HG02884 (cell line): ENCODE results near the gene PHACTR3.

Source experiments
- ATAC-seq: cut with Tn5 transposase; IDR thresholded peaks from one replicate; pipeline ENCODE4 v1.9.1; 2021; ENCODE audit warnings: mild to moderate bottlenecking, moderate library complexity; ENCODE audit not compliant: unreplicated experiment

The PHACTR3 gene

GRCh38 chr20:59823491-59824259 lies 219.3 kb downstream of the PHACTR3 start:
- no peak for ATAC-seq

- ATAC-seq, result no peak
Observed at GRCh38 chr20:59824711-59825562, 220.6 kb downstream of the PHACTR3 start.

GRCh38 chr20:59825563-59825920 lies 221.2 kb downstream of the PHACTR3 start:
- no peak for ATAC-seq

GRCh38 chr20:59825944-59826759 lies 221.8 kb downstream of the PHACTR3 start:
- no peak for ATAC-seq

- no peak for ATAC-seq
Observed at GRCh38 chr20:59827138-59828056, 223.1 kb downstream of the PHACTR3 start.

GRCh38 chr20:59828125-59829053 lies 224.0 kb downstream of the PHACTR3 start:
- no peak for ATAC-seq

GRCh38 chr20:59829054-59829785 lies 224.9 kb downstream of the PHACTR3 start:
- ATAC-seq, result no peak

- ATAC-seq, result no peak
Observed at GRCh38 chr20:59829786-59830664, 225.7 kb downstream of the PHACTR3 start.

- no peak for ATAC-seq
Observed at GRCh38 chr20:59830665-59831023, 226.3 kb downstream of the PHACTR3 start.

- ATAC-seq, result peak; percentile 44
Observed at GRCh38 chr20:59831024-59831915, 226.9 kb downstream of the PHACTR3 start.

- ATAC-seq, result no peak
Observed at GRCh38 chr20:59831916-59832270, 227.6 kb downstream of the PHACTR3 start.

- ATAC-seq, result no peak
Observed at GRCh38 chr20:59832406-59833363, 228.3 kb downstream of the PHACTR3 start.

- no peak for ATAC-seq
Observed at GRCh38 chr20:59835057-59835447, 230.7 kb downstream of the PHACTR3 start.

GRCh38 chr20:59835448-59836395 lies 231.4 kb downstream of the PHACTR3 start:
- ATAC-seq, result no peak
